HG02588 (cell line): ENCODE data around the gene FNDC3B.

Source experiments
- ATAC-seq: cut with Tn5 transposase; IDR thresholded peaks from one replicate; pipeline ENCODE4 v1.9.1; 2021; ENCODE audit warnings: mild to moderate bottlenecking, moderate library complexity; ENCODE audit not compliant: unreplicated experiment

FNDC3B gene

DNA sequence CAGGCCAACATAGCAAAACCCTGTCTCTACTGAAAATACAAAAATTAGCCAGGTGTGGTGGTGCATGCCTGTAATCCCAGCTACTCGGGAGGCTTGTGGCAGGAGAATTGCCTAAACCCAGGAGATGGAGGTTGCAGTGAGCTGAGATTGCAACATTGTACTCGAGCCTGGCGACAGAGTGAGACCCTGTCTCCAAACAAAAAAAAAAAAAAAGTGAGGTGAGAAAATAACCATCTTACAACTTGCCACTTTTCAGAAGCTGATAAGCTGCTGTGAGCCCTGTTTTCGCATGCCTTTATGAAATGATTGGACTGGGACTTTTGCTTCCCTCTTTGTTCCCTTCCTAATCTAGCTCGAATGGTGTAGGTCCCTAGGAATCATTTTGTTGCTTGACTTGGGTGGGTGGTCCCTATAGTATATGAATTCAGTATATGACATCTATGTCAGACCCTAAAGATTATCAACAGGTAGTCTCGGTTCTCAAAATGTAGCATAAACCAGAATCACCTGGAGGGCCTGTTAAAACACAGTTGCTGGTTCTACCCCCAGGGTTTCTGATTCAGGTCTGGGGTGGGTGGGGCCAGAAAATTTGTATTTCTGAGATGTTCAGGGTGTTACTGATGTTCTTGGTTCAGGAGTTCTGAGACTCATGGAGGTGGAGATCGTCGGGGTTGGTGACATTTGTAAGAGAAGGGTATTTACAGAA is 107.9 kb downstream of the FNDC3B start:
- ATAC-seq = no peak

DNA sequence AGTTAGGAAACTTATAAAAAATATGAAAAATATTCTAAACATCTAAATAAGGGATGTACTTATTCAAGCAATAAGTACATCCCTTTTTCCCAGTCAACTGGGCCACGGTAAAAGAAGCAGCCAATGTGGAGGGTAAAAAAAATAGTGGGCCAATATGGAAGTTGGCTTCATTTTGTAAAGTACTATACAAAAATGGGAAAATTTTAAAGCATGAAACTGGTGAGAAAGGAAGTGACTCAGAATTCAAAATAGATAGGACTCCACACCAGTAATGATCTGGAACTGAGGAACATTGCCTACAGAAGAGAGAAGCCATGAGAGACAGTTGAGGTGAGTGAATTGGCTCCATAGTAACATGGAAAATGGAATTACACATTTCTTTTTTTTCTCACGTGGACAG is 108.9 kb downstream of the FNDC3B start:
- ATAC-seq = no peak

DNA sequence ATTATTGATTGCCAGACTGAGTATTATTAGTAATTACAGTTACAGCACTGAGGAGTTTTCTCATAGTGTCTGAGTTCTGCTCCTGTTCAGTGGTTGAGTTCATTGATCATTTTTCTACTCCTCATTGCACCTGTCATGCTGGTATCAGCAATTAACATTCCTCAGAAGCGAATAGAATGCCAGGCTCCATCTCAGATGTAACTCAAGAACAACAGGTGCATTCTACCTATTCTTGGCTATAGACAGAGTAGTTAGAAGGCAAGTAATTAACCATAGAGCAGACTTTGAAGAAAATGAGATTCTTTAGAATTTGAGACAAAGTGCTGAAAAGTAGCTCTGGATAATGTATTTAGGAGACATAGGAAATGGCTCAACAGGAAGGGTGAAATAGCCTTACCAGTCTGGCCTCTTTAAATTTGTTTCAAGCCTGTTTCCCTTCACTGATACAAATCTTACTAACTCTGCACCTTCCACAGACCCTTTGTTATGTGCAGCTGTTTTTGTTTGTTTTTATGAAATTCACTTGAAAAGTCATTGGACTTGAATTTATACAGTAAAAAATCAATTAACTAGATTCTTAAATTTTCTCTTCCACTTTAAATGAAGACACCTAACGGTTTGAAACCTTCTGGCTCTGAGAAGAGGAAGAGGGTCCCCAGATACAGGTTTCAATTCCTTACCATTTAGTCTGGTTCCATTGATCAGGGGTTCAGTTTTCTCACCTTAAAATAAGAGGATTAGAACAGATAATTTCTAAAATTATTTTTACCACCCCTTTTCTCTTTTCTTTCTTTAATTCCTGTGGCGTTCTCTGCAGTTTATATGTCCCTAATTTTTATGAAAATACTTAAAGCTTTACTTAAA is 109.6 kb downstream of the FNDC3B start:
- no peak for ATAC-seq

DNA sequence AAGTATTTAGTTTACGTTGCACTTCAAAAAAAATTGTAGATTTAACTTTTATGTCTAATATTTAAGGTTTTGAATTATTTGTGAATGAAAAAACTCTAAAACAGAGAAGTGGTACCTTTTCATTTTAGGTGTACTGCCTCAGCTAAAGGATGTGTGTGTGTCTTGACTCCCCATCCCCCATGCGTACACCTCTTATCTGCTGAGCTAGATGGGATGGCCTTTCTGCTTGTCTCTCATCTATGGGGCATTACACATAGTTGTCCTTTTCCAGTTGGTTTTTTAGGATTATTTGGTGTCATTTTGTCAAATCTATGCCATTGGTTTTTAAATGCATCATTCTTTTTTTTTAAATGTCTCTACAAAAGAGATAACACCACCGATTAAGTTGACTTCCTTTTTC is 110.9 kb downstream of the FNDC3B start:
- ATAC-seq = no peak

DNA sequence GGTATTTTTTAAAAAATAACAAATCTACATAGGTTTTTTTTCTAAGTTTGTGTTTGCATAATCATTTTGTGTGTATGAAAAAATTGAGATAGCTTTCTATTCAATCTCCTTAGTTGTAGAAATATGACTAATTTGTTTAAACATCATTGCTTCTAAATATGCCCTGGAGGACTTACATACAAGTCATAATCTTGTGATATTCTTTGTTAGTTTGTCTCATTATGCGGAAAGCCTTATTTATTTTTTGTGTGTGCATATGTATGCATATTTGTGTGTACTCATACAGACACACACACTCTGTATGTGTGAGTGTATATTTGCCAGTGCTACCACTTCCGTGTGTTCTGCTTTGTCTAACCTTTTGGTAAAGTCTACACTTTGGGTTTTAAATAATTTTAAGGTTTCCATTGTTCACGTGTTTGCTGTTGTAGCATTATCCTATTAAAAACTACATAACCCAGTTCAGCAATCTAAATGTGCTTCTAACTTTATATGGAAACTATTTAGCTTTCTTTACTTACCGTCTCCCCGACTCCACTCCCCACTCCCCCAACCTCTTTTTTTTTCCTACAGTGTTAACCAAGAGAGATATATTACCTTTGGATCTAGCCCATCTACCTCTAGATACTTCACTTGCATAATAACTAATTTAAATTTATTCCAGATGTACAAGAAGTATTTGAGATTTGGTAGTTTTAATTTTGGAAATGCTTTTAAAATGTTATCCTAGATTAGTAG is 111.7 kb downstream of the FNDC3B start:
- ATAC-seq = no peak

DNA sequence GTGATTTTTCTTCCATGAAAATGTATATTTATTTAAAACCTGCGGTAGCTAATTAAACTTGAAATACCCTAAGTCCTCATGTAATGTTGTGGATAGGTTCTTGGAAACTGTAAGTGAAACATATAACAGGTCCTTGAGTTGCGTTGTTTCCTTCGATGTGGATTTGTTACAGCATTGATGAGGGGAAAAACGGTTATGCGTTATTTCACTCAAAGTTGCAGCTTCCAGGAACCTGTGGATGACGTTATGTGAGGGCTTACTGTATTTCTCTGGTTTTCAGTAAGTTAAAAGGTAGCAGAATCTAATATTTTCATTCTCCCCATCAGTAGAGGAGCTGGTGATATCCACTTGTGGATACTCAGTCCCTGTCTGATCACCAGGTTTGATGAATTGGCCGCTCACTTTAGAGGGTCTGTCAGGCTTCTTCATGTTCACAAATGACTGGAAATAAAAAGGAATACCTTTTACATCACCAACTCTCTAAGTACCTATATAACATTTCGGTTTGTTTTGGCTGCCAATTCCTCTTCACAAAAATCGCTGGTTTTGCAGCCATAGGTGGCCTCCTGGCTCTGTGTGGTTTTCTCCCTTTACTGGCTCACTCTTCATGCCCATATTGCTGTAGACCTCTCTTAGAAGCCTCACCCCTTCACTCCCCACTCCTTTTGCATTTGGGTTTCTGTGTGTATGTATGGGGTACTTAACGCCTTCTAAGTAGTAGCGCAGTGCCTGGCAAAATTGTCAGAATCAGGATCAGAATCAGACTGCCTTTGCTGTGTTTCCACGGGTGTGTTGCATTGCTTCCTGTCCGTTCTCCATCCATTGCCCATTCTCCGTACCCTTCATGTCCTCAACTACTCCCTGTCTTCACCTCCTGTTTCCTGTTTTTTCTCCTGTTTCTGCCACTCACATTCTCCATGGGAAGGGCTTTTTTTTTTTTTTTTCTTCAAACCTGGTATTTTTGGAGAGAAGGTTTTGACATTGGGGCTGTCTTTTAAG is 112.6 kb downstream of the FNDC3B start:
- ATAC-seq = no peak

DNA sequence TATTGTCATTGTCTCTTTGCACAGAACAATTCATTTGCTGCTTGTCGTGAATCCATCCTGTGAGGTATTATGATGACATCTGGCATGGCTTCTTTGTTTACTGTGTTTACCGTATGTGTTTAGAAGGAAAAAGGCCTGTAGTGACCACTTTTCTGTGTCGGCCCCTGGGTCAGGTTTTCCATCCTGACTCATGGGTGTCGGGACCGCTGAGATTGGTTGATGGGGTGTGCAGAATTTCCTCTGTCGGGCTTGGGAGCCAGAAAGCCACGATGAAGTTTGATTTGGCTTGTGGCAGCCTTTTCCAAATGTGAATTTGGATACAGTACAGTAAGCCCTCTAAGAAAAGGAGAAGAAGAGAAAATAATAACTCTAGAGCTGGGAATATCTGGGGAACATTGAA is 113.5 kb downstream of the FNDC3B start:
- ATAC-seq = no peak

DNA sequence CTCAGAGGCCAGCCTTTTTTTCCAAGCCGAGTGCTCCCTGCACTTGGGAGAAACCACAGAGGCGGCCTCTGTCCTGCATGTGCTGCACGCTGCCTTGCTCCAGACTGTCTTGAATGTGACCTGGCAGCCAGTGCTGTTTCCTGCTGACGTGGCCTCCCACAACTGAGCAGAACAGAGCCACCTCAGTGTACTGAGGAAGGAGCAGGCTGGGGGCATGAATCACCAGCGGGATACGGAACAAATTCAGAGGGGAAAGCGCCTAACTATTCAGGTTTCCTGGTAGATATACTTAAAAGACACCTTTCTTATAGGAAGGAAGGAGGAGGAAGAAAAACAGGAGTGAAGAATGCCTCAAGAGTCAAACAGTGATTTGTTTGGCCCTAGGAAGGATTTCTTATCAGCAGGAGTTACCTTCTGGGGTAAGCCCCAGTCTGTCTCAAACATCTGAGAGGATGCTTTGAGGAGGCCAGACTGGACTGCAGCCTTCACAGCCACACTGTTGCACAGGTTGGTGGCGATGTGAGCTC is 114.0 kb downstream of the FNDC3B start:
- no peak for ATAC-seq

DNA sequence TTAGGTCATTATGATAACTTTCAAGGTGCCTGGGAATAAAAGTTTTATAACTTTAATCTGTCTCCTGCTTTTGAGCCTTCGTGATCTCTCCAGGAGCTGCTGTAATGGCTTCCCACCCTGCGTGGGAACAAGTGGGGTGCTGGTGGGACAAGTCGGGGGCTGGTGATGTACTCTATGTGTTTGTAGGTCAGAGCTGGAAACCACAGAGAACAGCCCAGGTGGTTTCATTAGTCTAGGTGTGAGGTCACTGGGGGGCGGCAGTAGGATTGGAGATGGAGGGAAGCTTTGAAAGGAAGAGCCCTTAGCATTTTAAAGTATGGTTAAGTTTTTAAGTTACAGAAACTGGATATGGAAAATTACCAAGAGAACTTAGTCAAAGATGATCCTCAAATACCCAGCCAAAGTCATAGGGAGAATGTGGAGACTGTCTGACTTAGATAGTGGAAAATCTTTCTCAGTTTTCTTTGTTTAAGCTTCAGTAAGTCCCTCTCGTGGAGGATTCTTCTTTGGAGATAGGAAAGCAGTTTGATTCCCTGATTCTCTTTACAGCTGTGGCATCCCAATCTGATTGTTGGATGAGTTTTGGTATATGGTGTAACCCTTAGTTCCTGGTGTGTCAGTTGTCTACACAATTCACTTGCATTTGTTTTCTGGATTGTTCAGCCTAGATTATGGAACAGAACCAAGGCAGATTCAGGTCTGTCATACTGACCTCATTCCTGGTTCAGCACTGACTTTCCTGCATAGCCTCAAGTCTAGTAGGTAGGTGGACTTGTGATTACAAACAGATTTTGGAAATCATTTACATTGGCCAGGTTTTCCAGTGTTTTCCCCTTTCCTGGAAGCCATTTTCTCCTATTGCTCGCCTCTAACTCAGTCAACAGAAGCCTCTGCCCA is 115.6 kb downstream of the FNDC3B start:
- ATAC-seq = peak; percentile 85

DNA sequence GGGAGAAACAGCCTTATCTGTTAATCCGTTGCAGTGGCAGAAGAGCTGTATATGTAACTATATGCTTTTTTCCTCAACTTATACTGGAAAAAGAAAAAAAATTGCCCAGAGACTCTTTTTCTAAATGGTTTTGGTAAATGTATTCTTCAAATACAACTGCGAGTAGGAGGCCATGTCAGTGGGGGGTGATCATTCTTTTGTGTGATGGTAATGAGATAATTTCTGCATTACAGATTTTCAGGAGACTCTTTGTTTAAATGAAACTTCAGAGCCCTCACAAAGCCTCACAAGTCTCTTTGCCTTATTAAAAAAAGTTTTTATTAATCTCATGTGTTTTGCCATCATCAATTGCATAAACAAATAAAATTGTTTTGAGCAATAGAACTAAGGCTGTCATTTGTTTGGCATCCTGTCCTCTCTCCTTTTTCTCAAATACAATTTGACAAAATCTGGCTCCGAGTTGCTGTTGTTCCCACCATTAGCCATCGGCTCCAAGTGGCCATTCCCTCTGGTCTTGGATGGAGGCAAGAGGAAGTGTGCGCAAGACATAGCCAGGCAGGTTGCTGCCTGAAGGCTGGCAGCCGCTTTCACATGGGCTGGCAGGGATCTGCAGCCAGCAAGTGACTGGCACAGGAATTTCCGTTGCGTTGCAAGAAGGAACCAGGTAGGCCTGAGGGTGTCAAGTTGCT is 116.7 kb downstream of the FNDC3B start:
- no peak for ATAC-seq

DNA sequence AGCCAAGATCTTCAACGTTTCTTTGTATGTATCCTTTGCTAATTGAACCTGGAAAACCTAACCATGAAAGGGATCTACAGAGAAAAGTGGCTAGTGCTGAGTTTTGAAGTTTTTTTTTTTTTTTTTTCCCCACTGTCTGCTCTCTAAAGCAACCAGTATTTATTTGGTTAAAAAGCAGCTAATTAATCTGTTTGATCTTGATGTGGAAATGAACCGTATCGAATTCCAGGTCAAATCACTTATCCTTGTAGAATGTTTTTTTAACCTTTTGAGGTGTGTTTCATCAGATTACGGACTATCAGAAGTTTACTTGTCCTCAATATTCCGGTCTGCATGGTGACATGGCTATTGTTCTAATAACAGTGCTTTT is 117.2 kb downstream of the FNDC3B start:
- ATAC-seq = no peak

DNA sequence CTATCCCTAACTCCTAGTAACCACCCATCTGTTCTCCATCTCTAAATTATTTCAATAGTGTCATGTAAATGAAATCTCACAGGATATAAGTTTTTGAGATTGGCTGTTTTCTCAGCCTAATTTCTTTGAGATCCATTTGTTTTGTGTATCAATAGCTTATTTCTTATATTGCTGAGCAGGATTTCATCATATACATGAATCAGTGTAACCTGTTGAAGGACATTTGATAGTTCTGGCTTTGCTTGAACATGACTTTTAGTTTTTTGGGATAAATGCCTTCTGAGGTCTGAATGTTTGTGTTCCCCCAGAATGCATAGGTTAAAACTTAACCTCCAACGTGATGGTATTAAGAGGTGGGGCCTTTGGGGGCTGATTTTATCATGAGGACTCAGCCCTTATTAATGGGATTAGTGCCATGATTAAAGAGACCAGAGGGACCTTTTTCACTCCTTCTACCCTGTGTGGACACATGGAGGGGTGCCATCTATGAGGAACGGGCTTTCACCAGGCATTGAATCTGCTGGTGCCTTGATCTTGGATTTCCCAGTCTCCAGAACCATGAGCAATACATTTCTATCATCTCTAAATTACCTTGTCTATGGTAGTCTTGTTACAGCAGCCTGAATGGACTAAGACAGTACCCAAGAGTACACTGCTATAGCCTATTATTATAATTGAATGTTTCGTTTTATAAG is 118.3 kb downstream of the FNDC3B start:
- no peak for ATAC-seq

DNA sequence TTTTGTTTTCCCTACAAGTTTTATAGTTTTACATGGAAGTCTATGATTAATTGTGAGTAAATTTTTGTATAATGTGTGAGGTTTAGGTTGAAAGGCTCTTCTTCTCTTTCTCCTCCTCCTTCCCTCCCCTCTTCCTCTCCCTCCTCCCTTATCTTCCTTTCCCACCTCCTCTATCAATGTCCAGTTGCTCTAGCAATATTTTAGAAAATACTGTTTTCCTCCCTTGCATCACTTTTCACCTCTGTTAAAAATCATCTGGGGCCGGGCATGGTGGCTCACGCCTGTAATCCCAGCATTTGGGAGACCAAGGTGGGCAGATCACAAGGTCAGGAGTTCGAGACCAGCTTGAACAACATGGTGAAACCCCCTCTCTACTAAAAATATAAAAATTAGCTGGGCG is 119.4 kb downstream of the FNDC3B start:
- ATAC-seq = no peak

DNA sequence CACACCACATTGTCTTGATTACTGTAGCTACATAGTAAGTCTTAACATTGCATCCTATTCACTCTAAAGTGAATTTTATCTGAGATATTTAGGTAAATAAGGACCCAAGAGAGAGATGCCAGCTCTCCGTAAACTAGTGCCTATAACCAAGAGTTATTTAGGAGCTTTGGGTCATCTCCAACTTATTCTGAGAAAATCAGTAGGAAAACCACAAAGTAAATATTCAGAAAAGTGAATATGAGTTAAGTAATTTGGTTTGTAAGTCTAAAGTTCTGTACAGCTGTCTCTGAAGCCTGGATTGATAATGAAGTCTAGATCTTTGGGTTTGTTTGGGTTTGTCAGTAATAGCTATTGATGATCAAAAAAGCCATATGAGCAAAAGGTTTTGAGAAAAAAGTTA is 120.0 kb downstream of the FNDC3B start:
- no peak for ATAC-seq

DNA sequence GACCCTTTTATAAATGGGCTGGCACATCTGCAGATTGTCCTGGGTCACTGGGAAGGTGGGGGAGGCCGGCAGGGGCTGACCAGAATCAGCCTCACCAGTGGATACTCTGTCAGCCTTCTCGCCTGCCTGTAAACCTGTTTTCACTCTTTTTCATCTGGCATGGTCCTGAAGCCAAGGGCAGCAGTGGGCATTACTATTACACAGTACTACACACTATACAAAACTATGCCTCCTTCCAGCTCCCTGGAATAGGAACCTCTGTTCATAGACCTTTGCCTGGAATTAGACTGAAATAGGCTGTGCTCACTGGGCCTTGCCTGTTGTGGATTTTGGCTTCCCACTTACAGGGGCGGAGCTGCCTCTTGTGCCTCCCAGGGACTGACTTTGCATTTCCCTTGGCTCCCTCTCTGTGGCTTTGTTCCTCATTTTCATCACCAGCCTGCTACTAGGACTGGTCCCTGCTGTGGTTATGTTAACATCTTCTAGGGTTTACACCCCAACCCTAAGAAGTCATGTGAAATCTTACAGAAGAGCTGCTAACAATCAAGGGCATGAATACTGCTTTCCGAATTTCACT is 120.7 kb downstream of the FNDC3B start:
- ATAC-seq = no peak

DNA sequence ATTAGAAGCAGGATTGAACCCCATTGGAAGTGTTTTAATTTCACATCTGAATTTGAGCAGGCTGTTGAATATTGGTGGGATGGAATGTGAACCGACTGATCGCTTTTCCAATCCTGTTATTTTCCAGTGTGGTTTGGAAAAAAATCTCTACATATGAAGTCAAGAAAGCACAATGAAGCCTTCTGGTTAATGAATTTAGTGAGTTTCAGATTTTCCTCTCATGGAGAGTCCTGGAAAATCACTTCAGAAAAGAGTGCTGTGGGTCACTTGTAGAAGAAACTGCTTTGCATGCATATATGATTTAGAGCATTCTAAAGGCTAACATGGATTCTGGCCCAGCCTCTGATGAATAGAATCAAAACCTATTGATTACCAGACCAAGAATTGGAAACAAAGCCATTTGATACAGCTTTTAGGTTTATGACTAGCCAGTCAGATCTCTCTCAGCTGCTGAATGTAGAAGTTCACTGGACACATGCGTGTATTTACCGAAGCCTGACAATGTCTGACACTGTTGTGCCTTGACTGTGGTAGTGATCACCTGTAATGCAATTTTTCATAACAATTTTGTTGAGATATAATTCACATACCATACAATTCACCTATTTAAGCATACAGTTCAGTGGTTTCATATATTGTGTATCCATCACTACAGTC is 121.9 kb downstream of the FNDC3B start:
- no peak for ATAC-seq

DNA sequence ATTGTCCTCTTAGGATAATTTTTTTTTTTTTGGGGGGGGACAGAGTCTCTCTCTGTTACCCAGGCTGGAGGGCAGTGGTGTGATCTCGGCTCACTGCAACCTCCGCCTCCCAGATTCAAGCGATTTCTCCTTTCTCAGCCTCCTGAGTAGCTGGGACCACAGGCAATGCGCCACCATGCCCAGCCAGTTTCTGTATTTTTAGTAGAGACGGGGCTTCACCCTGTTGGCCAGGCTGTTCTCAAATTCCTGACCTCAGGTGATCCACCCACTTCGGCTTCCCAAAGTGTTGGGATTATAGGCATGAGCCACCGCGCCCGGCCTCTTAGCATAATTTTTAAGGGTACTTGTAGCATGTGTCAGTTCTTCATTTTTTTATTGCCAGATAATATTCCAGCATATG is 122.6 kb downstream of the FNDC3B start:
- no peak for ATAC-seq
